PC-3 (cell line): ENCODE results near the gene NOSTRIN. TPM values are rescaled to one million over a fixed set of nuclear protein-coding genes. Genes with fewer than 3 reads are reported as not detected.

Source experiments
- ATAC-seq: fragments of 200-7000 bp; cut with Tn5 transposase; 2 replicates; pipeline ENCODE4 v1.9.1; 2020; ENCODE audit warnings: mild to moderate bottlenecking, moderate library complexity
- BruUV-seq: library from RNA; stranded (reverse); fragments of 400-500 nt; replicated peaks from 2 replicates; lab custom pipeline; 2021; lab: Mats Ljungman, UMichigan
- CTCF ChIA-PET: fragments of 300-600 bp; sonication (Branson Sonifier 250); formaldehyde crosslinking; loops from one replicate; lab custom pipeline; 2022; ENCODE audit warnings: antibody characterized with exemption; lab: Charles Lee
- POLR2A ChIA-PET: fragments of 300-600 bp; sonication (Branson Sonifier 250); formaldehyde crosslinking; loops from one replicate; lab custom pipeline; 2022; ENCODE audit warnings: antibody characterized with exemption; ENCODE audit not compliant: unreplicated experiment; lab: Charles Lee
- DNase-seq: peaks from one replicate; pipeline ENCODE4 v3.0.0-alpha.2; 2015
- H2AFZ ChIP-seq: fragments of 300-600 bp; sonication (generic); 2 replicates; pipeline ENCODE4 v1.6.0; 2016; ENCODE audit warnings: antibody characterized with exemption, low read length
- H3F3A ChIP-seq: fragments of 300-600 bp; sonication (generic); one replicate; pipeline ENCODE4 v1.6.0; 2017; ENCODE audit warnings: antibody characterized with exemption, low read length, control low read depth, mild to moderate bottlenecking; ENCODE audit not compliant: unreplicated experiment
- H3K27ac ChIP-seq: fragments of 300-600 bp; sonication (generic); 2 replicates; pipeline ENCODE4 v1.5.1; 2016; ENCODE audit warnings: mild to moderate bottlenecking, low read length
- H3K27me3 ChIP-seq: fragments of 300-600 bp; sonication (generic); 2 replicates; pipeline ENCODE4 v1.6.1; 2016; ENCODE audit warnings: low read length, mixed read lengths
- H3K36me3 ChIP-seq: fragments of 300-600 bp; sonication (generic); 2 replicates; pipeline ENCODE4 v1.6.1; 2016; ENCODE audit warnings: low read depth, mixed run types, low read length, mixed read lengths
- H3K4me1 ChIP-seq: fragments of 300-600 bp; sonication (generic); 2 replicates; pipeline ENCODE4 v1.5.1; 2016; ENCODE audit warnings: low read length; ENCODE audit not compliant: insufficient read depth
- H3K4me2 ChIP-seq: fragments of 300-600 bp; sonication (generic); 2 replicates; pipeline ENCODE4 v1.6.0; 2016; ENCODE audit warnings: low read length
- H3K4me3 ChIP-seq: fragments of 300-600 bp; sonication (generic); 2 replicates; pipeline ENCODE4 v1.5.1; 2016; ENCODE audit warnings: mild to moderate bottlenecking, low read length, mixed read lengths
- H3K79me2 ChIP-seq: fragments of 300-600 bp; sonication (generic); 2 replicates; pipeline ENCODE4 v1.6.1; 2017; ENCODE audit warnings: low read length, mixed read lengths
- H3K9ac ChIP-seq: fragments of 300-600 bp; sonication (generic); 2 replicates; pipeline ENCODE4 v1.6.0; 2016; ENCODE audit warnings: mild to moderate bottlenecking, low read length
- H3K9me2 ChIP-seq: fragments of 300-600 bp; sonication (generic); replicated peaks from 2 replicates; pipeline ENCODE4 v1.6.1; 2016; ENCODE audit warnings: mixed run types, low read length, mixed read lengths
- H3K9me3 ChIP-seq: fragments of 300-600 bp; sonication (generic); 2 replicates; pipeline ENCODE4 v1.6.1; 2016; ENCODE audit warnings: low read length, mixed read lengths
- H4K20me1 ChIP-seq: fragments of 300-600 bp; sonication (generic); 2 replicates; pipeline ENCODE4 v1.6.1; 2016; ENCODE audit warnings: low read length, mixed read lengths
- CTCF ChIP-seq: fragments of 300-600 bp; sonication (generic); conservative IDR thresholded peaks from 2 replicates; pipeline ENCODE4 v1.5.1; 2017; ENCODE audit warnings: antibody characterized with exemption, low read depth, mild to moderate bottlenecking, low read length
- EZH2 ChIP-seq: fragments of 300-600 bp; sonication (generic); IDR thresholded peaks from one replicate; pipeline ENCODE4 v1.6.1; 2017; ENCODE audit warnings: antibody characterized with exemption, mild to moderate bottlenecking, low read length; ENCODE audit not compliant: unreplicated experiment
- EZH2phosphoT487 ChIP-seq: fragments of 300-600 bp; sonication (generic); IDR thresholded peaks from 2 replicates; pipeline ENCODE4 v1.6.1; 2018; ENCODE audit warnings: mild to moderate bottlenecking, antibody characterized with exemption, low read length, borderline replicate concordance
- intact Hi-C: fragments of 100-400 bp; cut with micrococcal nuclease; formaldehyde crosslinking; loops from 2 replicates; pipeline ENCODE4 v1.9.0; 2023
- total RNA-seq: library from RNA; depleted of rRNA; stranded (reverse); fragments of >200 nt; gene quantifications from 2 replicates; pipeline ENCODE4 v1.2.3, GENCODE V29; 2014

The NOSTRIN gene
- total RNA-seq, 1 experiment from 2014 or later, result 1.1 TPM

- DNase-seq (no peak), ATAC-seq (no peak)
- CTCF ChIA-PET, result no interaction called here
- Histone ChIP-seq H3K9ac (no peak overlapping the region), H3K27ac (no peak overlapping the region), H3K4me2 (no peak overlapping the region), H3K79me2 (no peaks in the 10 kb centered on the region), H3K4me3 (no peak overlapping the region), H3K4me1 (no peaks in the 10 kb centered on the region), H3K27me3 (no peaks in the 10 kb centered on the region), H3K36me3 (no peaks in the 10 kb centered on the region), H3F3A (no peaks in the 10 kb centered on the region), H3K9me3 (no peaks in the 10 kb centered on the region), H4K20me1 (no peaks in the 10 kb centered on the region), H2AFZ (no peak overlapping the region), H3K9me2 (no peaks in the 10 kb centered on the region)
- BruUV-seq, result no TSS peak
- no peak for TF ChIP-seq EZH2phosphoT487
- TF ChIP-seq CTCF, result no peak
- no peak for TF ChIP-seq EZH2
- intact Hi-C loops, result no loop called here
- POLR2A ChIA-PET, result no interaction called here
Observed at GRCh38 chr2:168843253-168843652, 40.8 kb downstream of the NOSTRIN start.

- POLR2A ChIA-PET, result no interaction called here
- intact Hi-C loops, result no loop called here
Observed at GRCh38 chr2:168848225-168848624, 45.8 kb downstream of the NOSTRIN start.

More at GRCh38 chr2:168848225-168848624, 45.8 kb downstream of the NOSTRIN start:
- Histone ChIP-seq H3K4me1 (peaks cover 10% of the 10 kb centered on the region), H3K9ac (no peak overlapping the region), H3K4me2 (no peak overlapping the region), H2AFZ (no peak overlapping the region), H3F3A (no peaks in the 10 kb centered on the region), H3K79me2 (no peaks in the 10 kb centered on the region), H3K9me3 (no peaks in the 10 kb centered on the region), H4K20me1 (no peaks in the 10 kb centered on the region), H3K4me3 (no peak overlapping the region), H3K9me2 (no peaks in the 10 kb centered on the region), H3K27me3 (no peaks in the 10 kb centered on the region), H3K27ac (no peak overlapping the region), H3K36me3 (no peaks in the 10 kb centered on the region)
- no TSS peak for BruUV-seq
- ATAC-seq, result no peak
- TF ChIP-seq EZH2, result no peak
- TF ChIP-seq EZH2phosphoT487, result no peak
- TF ChIP-seq CTCF, result no peak
- CTCF ChIA-PET, result no interaction called here
- DNase-seq, result no peak
